Caco-2 (cell line): ENCODE measurements around the gene ZBTB7B. TPM values are rescaled to one million over a fixed set of nuclear protein-coding genes. Genes with fewer than 3 reads are reported as not detected.
A peak's percentile ranks its signal among the peaks of the same experiment; 100 is the strongest.

ENCODE experiments used
- BruUV-seq: library from RNA; stranded (reverse); fragments of 400-500 nt; replicated peaks from 2 replicates; lab custom pipeline; 2021; lab: Mats Ljungman, UMichigan
- CTCF ChIA-PET: fragments of 300-600 bp; sonication (Branson Sonifier 250); formaldehyde crosslinking; loops from one replicate; lab custom pipeline; 2022; ENCODE audit warnings: antibody characterized with exemption; lab: Charles Lee
- POLR2A ChIA-PET: fragments of 300-600 bp; sonication (Branson Sonifier 250); formaldehyde crosslinking; loops from one replicate; lab custom pipeline; 2022; ENCODE audit warnings: antibody characterized with exemption; lab: Charles Lee
- DNase-seq, 2 experiments: peaks; one replicate each; pipeline versions ENCODE4 v3.0.0 to v3.0.0-alpha.2; 2020 to 2022
- H3K27me3 ChIP-seq: replicated peaks from 2 replicates; pipeline ENCODE4 v1.6.0; 2011; ENCODE audit warnings: low read length; ENCODE audit not compliant: control insufficient read depth, insufficient read depth
- H3K36me3 ChIP-seq: 2 replicates; pipeline ENCODE4 v1.5.1; 2011; ENCODE audit warnings: low read length; ENCODE audit not compliant: control insufficient read depth, insufficient read depth
- H3K4me1 ChIP-seq: fragments of 250-450 bp; sonication (Bioruptor Pico); 2 replicates; pipeline ENCODE4 v1.5.1; 2020; ENCODE audit warnings: mild to moderate bottlenecking
- H3K4me3 ChIP-seq: 2 replicates; pipeline ENCODE4 v1.5.1; 2011; ENCODE audit warnings: low read depth, mild to moderate bottlenecking, control low read depth, low read length
- H3K9me3 ChIP-seq: fragments of 250-450 bp; sonication (Bioruptor Pico); 2 replicates; pipeline ENCODE4 v1.5.1; 2020; ENCODE audit warnings: mild to moderate bottlenecking, moderate library complexity
- H3K27ac Mint-ChIP-seq: one replicate; pipeline ENCODE4 v1.8.0; 2022; ENCODE audit warnings: mixed read lengths; ENCODE audit not compliant: unreplicated experiment
- H3K27me3 Mint-ChIP-seq: one replicate; pipeline ENCODE4 v1.8.0; 2022; ENCODE audit warnings: mixed read lengths; ENCODE audit not compliant: insufficient read depth, unreplicated experiment
- H3K36me3 Mint-ChIP-seq: one replicate; pipeline ENCODE4 v1.8.0; 2022; ENCODE audit warnings: mild to moderate bottlenecking, mixed read lengths; ENCODE audit not compliant: insufficient read depth, unreplicated experiment
- H3K4me1 Mint-ChIP-seq: one replicate; pipeline ENCODE4 v1.8.0; 2022; ENCODE audit warnings: low read depth, mixed read lengths; ENCODE audit not compliant: unreplicated experiment
- H3K4me3 Mint-ChIP-seq: one replicate; pipeline ENCODE4 v1.8.0; 2022; ENCODE audit warnings: mild to moderate bottlenecking, moderate library complexity, mixed read lengths; ENCODE audit not compliant: unreplicated experiment
- H3K9me3 Mint-ChIP-seq: one replicate; pipeline ENCODE4 v1.8.0; 2022; ENCODE audit warnings: mixed read lengths; ENCODE audit not compliant: unreplicated experiment
- intact Hi-C: fragments of 100-400 bp; cut with micrococcal nuclease; formaldehyde crosslinking; loops from one replicate; pipeline ENCODE4 v1.10.0; 2022; ENCODE audit not compliant: unreplicated experiment
- total RNA-seq: library from RNA; stranded (reverse); gene quantifications from 2 replicates; pipeline ENCODE4 v1.2.3, GENCODE V29; 2022
- TF ChIP-seq, protein P1 (sequence below), 2 experiments: fragments of 200-600 bp in 1 of 2; IDR thresholded peaks; 1 replicate in 1 of 2; 2 replicates in 1 of 2; pipeline versions ENCODE4 v1.5.1 to v1.8.0; 2011 to 2022; ENCODE audit warnings: antibody characterized with exemption in 1 of 2, control low read depth in 1 of 2, inconsistent platforms in 1 of 2, low read depth in 1 of 2, low read length in 1 of 2, mild to moderate bottlenecking in 1 of 2, moderate library complexity in 1 of 2; ENCODE audit not compliant: insufficient read depth in 1 of 2, severe bottlenecking in 1 of 2, unreplicated experiment in 1 of 2

The ZBTB7B gene
- total RNA-seq, 1 experiment from 2014 or later: 46.8 TPM

DNA sequence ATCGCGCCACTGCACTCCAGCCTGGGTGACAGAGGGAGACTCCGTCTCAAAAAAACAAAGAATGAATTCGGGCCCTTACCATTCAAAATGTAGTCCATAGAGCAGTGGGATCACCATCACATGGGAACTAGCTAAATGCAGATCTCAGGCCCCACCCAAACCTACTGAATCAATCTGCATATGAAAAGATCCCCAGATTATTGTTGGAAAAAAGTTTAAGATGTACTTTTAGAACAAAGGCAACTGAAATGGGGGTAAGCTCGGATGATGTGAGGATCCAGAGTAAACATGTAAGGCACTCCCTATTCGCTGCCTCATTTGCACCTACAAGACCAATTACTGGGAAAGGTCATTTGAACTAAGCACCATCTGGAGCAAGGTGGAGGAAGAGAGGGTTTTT is 20.3 kb upstream of the ZBTB7B start:
- H3K36me3 Mint-ChIP-seq: peaks cover 61% of the 10 kb centered on the region
- ChIA-PET POLR2A (interaction anchor here (1.6 to 2.8 kb wide), 2 partner anchors 9 to 12 kb away, joined by 7 to 24 read pairs; no protein-coding TSS in a partner anchor), CTCF (interaction anchor here (0.6 to 1.8 kb wide), 3 partner anchors 11 to 114 kb away, joined by 3 to 6 read pairs (median 4); partner anchors contain the start of genes LENEP and PYGO2)
- TSS peak; percentile 99 for BruUV-seq
- no peak for DNase-seq
- intact Hi-C loops: no loop called here
- H3K27me3 ChIP-seq: no peaks in the 10 kb centered on the region
- no peaks in the 10 kb centered on the region for H3K27me3 Mint-ChIP-seq
- H3K4me1 Mint-ChIP-seq: no peaks in the 10 kb centered on the region
- no peak overlapping the region for H3K4me3 Mint-ChIP-seq
- no peaks in the 10 kb centered on the region; the same call in 1 of the 2 replicates for H3K4me1 ChIP-seq
- H3K27ac Mint-ChIP-seq: no peak overlapping the region
- H3K4me3 ChIP-seq: peak overlapping the region; percentile 40
- TF ChIP-seq, protein P1, sequence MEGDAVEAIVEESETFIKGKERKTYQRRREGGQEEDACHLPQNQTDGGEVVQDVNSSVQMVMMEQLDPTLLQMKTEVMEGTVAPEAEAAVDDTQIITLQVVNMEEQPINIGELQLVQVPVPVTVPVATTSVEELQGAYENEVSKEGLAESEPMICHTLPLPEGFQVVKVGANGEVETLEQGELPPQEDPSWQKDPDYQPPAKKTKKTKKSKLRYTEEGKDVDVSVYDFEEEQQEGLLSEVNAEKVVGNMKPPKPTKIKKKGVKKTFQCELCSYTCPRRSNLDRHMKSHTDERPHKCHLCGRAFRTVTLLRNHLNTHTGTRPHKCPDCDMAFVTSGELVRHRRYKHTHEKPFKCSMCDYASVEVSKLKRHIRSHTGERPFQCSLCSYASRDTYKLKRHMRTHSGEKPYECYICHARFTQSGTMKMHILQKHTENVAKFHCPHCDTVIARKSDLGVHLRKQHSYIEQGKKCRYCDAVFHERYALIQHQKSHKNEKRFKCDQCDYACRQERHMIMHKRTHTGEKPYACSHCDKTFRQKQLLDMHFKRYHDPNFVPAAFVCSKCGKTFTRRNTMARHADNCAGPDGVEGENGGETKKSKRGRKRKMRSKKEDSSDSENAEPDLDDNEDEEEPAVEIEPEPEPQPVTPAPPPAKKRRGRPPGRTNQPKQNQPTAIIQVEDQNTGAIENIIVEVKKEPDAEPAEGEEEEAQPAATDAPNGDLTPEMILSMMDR (IDR thresholded peaks at IDR 0.05; ENCODE audit: insufficient read depth in 1 of 2, low read depth in 1 of 2, low read length in 1 of 2, severe bottlenecking in 1 of 2, unreplicated experiment in 1 of 2): no peak
- no peaks in the 10 kb centered on the region for H3K9me3 Mint-ChIP-seq
- H3K9me3 ChIP-seq: no peaks in the 10 kb centered on the region
- peaks cover 1% of the 10 kb centered on the region; the same call in 1 of the 2 replicates for H3K36me3 ChIP-seq

DNA sequence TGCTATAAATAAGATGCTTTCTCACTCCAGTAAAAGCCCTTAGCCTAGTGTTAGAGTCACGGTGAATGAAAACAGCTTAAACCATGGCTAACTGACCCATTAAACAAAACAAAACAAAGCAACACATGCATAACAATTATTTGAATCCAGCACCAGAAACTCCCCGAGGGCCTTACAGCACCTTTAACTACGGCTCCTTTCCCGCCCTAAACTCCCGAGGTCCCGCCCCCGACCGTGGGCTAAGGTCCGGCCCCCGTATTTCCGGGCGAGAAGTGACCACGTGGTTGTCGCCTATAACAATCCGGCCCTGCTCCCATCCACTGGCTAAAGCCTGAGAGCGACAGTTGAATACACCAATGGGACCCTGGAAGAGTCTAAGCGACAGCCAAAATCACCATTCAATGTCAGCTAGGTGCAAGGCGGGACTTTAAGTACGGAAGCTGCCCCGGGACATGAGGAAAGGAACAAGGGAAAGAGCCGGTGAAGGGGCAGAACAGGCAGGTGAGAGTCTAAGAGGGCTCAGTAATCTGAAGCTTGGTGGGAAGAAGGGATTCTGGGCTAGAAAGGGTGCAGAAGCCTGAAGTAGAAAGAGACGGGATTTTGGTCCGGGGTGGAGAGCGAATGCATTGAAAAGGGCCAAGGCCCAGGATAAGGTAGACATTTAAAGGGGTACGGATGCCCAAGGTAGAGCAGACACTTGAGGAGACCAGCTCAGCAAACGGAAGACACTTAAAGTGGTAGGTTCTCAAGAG is 19.5 kb upstream of the ZBTB7B start, which contains the start of gene FLAD1:
Gene FLAD1, plus strand, starts transcription at position 448 of the 752 bp plus-strand sequence. CDS start 351 bp downstream, outside the sequence.
- peaks cover 3% of the 10 kb centered on the region for H3K36me3 ChIP-seq
- H3K4me1 Mint-ChIP-seq: no peaks in the 10 kb centered on the region
- TSS peak; percentile 81 for BruUV-seq

More for the DNA sequence above, 19.5 kb upstream of the ZBTB7B start, which contains the start of gene FLAD1:
- H3K4me3 Mint-ChIP-seq: no peak within 1 kb of the TSS
- intact Hi-C loops: loop anchor here (1.0 kb wide), 2 partner anchors 9 to 17 kb away; partner anchors contain the start of gene CKS1B
- Histone ChIP-seq H3K27me3 (no peaks in the 10 kb centered on the region), H3K4me1 (no peaks in the 10 kb centered on the region; the same call in 1 of the 2 replicates), H3K9me3 (no peaks in the 10 kb centered on the region), H3K4me3 (peak within 1 kb of the TSS; percentile 82)
- ChIA-PET POLR2A (interaction anchor here (0.7 to 2.8 kb wide), 11 partner anchors 8 to 27 kb away, joined by 3 to 24 read pairs (median 5); partner anchors contain the start of genes CKS1B, LENEP, PBXIP1 and SHC1), CTCF (interaction anchor here (0.6 to 2.9 kb wide), 10 partner anchors 11 to 115 kb away, joined by 3 to 26 read pairs (median 4); partner anchors contain the start of genes ADAM15, LENEP and PYGO2)
- no peak within 1 kb of the TSS for H3K27ac Mint-ChIP-seq
- H3K27me3 Mint-ChIP-seq: no peaks in the 10 kb centered on the region
- peak; percentile 98 to 100 for DNase-seq
- H3K9me3 Mint-ChIP-seq: no peaks in the 10 kb centered on the region
- TF ChIP-seq, protein P1 (IDR thresholded peaks at IDR 0.05; ENCODE audit: insufficient read depth in 1 of 2, low read depth in 1 of 2, low read length in 1 of 2, severe bottlenecking in 1 of 2, unreplicated experiment in 1 of 2): no peak
- peaks cover 61% of the 10 kb centered on the region for H3K36me3 Mint-ChIP-seq
